GM06990 (cell line): ENCODE measurements around the gene TEKTIP1.

Experiments
- DNase-seq: peaks from one replicate; pipeline ENCODE4 v3.0.0-alpha.2; 2011; ENCODE audit not compliant: insufficient read length; ENCODE audit errors: extremely low read depth
- H3K27me3 ChIP-seq: replicated peaks from 2 replicates; pipeline ENCODE4 v1.6.0; 2011; ENCODE audit warnings: low read length; ENCODE audit not compliant: control insufficient read depth, insufficient read depth
- H3K36me3 ChIP-seq: 2 replicates; pipeline ENCODE4 v1.5.1; 2011; ENCODE audit warnings: low read length; ENCODE audit not compliant: control insufficient read depth, insufficient read depth
- H3K4me3 ChIP-seq: replicated peaks from 2 replicates; pipeline ENCODE4 v1.5.1; 2011; ENCODE audit warnings: low read depth, mild to moderate bottlenecking, control low read depth, low read length
- CTCF ChIP-seq: IDR thresholded peaks from 2 replicates; pipeline ENCODE4 v1.5.1; 2011; ENCODE audit warnings: low read length, control low read depth, mild to moderate bottlenecking, inconsistent platforms; ENCODE audit not compliant: insufficient read depth, poor library complexity, severe bottlenecking

The TEKTIP1 gene

GRCh38 chr19:3534375-3535234 is 4.4 kb upstream of the TEKTIP1 start:
- TF ChIP-seq CTCF: no peak
- H3K27me3 ChIP-seq: no peaks in the 10 kb centered on the region
- peaks cover 32% of the 10 kb centered on the region for H3K36me3 ChIP-seq
- H3K4me3 ChIP-seq: no peak overlapping the region
- no peak for DNase-seq

- no peak for TF ChIP-seq CTCF
- DNase-seq: no peak
- no peak overlapping the region for H3K4me3 ChIP-seq
- H3K36me3 ChIP-seq: peaks cover 32% of the 10 kb centered on the region
- no peaks in the 10 kb centered on the region for H3K27me3 ChIP-seq
Measured at GRCh38 chr19:3535235-3535535, 3.8 kb upstream of the TEKTIP1 start.

- H3K27me3 ChIP-seq: no peaks in the 10 kb centered on the region
- H3K36me3 ChIP-seq: peaks cover 32% of the 10 kb centered on the region
- DNase-seq: no peak
- H3K4me3 ChIP-seq: no peak overlapping the region
- TF ChIP-seq CTCF: no peak
Measured at GRCh38 chr19:3535563-3535965, 3.4 kb upstream of the TEKTIP1 start.

GRCh38 chr19:3535981-3536380 is 3.0 kb upstream of the TEKTIP1 start:
- Histone ChIP-seq H3K27me3 (no peaks in the 10 kb centered on the region), H3K4me3 (no peak overlapping the region), H3K36me3 (peaks cover 32% of the 10 kb centered on the region)
- no peak for DNase-seq
- TF ChIP-seq CTCF: no peak

- no peaks in the 10 kb centered on the region for H3K27me3 ChIP-seq
- H3K4me3 ChIP-seq: no peak overlapping the region
- H3K36me3 ChIP-seq: peaks cover 27% of the 10 kb centered on the region
- no peak for TF ChIP-seq CTCF
- no peak for DNase-seq
Measured at GRCh38 chr19:3536429-3537100, 2.4 kb upstream of the TEKTIP1 start.
